ENCODE data around the gene ABCA2. TPM values are rescaled to one million over a fixed set of nuclear protein-coding genes. Genes with fewer than 3 reads are reported as not detected.

Gene ABCA2
- total and polyA plus RNA-seq, 9 of the 15 experiments (the other 6 are each of a cell fraction or from before 2014, with no cell fraction given): 0.69 to 16.3 (median 6.1) TPM; not detected in 2

DNA sequence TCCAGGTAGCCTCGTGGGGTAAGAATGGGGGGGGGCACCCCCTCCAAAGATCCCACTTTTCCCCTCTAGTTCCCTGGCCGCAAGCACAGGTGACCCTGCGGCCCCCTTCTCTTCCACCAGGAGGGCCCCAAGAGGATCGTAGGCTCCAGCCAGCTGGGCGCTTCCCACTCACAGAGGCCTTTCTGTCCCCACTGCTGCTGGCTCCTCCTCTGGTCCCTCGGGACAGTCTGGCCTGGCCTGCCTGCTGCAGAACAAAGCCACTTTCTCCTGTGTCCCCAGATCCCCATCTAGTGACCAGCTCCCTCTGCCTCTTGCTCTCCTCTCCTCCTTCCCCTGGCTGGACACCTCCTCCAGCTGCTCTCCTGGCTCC lies 42.9 kb upstream of the ABCA2 start (continued):
- TF ChIP-seq, protein P1, sequence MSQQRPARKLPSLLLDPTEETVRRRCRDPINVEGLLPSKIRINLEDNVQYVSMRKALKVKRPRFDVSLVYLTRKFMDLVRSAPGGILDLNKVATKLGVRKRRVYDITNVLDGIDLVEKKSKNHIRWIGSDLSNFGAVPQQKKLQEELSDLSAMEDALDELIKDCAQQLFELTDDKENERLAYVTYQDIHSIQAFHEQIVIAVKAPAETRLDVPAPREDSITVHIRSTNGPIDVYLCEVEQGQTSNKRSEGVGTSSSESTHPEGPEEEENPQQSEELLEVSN (IDR thresholded peaks at IDR 0.05; ENCODE audit: borderline replicate concordance in 1 of 2, extremely low read depth in 1 of 2, insufficient read depth in 1 of 2, insufficient read length in 1 of 2, low read depth in 1 of 2, low read length in 1 of 2, poor library complexity in 1 of 2, severe bottlenecking in 1 of 2): no peak
- no peak for TF ChIP-seq NCOA1 (IDR thresholded peaks at IDR 0.05; ENCODE audit: low read depth)
- TF ChIP-seq POU5F1 (IDR thresholded peaks at IDR 0.05; ENCODE audit: borderline replicate concordance, low read depth, low read length, partially characterized antibody): no peak
- TF ChIP-seq, protein P2, sequence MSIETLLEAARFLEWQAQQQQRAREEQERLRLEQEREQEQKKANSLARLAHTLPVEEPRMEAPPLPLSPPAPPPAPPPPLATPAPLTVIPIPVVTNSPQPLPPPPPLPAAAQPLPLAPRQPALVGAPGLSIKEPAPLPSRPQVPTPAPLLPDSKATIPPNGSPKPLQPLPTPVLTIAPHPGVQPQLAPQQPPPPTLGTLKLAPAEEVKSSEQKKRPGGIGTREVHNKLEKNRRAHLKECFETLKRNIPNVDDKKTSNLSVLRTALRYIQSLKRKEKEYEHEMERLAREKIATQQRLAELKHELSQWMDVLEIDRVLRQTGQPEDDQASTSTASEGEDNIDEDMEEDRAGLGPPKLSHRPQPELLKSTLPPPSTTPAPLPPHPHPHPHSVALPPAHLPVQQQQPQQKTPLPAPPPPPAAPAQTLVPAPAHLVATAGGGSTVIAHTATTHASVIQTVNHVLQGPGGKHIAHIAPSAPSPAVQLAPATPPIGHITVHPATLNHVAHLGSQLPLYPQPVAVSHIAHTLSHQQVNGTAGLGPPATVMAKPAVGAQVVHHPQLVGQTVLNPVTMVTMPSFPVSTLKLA (conservative IDR thresholded peaks at IDR 0.05): peak in 1 of 2 experiments; percentile 22; a peak in 1 of 4 replicates
- TF ChIP-seq, protein P3, sequence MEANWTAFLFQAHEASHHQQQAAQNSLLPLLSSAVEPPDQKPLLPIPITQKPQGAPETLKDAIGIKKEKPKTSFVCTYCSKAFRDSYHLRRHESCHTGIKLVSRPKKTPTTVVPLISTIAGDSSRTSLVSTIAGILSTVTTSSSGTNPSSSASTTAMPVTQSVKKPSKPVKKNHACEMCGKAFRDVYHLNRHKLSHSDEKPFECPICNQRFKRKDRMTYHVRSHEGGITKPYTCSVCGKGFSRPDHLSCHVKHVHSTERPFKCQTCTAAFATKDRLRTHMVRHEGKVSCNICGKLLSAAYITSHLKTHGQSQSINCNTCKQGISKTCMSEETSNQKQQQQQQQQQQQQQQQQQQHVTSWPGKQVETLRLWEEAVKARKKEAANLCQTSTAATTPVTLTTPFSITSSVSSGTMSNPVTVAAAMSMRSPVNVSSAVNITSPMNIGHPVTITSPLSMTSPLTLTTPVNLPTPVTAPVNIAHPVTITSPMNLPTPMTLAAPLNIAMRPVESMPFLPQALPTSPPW (CRISPR knock-in tag; IDR thresholded peaks at IDR 0.05): peak; percentile 45
- TF ChIP-seq, protein P4, sequence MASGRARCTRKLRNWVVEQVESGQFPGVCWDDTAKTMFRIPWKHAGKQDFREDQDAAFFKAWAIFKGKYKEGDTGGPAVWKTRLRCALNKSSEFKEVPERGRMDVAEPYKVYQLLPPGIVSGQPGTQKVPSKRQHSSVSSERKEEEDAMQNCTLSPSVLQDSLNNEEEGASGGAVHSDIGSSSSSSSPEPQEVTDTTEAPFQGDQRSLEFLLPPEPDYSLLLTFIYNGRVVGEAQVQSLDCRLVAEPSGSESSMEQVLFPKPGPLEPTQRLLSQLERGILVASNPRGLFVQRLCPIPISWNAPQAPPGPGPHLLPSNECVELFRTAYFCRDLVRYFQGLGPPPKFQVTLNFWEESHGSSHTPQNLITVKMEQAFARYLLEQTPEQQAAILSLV (tag; IDR thresholded peaks at IDR 0.05): no peak
- TF ChIP-seq, protein P5, sequence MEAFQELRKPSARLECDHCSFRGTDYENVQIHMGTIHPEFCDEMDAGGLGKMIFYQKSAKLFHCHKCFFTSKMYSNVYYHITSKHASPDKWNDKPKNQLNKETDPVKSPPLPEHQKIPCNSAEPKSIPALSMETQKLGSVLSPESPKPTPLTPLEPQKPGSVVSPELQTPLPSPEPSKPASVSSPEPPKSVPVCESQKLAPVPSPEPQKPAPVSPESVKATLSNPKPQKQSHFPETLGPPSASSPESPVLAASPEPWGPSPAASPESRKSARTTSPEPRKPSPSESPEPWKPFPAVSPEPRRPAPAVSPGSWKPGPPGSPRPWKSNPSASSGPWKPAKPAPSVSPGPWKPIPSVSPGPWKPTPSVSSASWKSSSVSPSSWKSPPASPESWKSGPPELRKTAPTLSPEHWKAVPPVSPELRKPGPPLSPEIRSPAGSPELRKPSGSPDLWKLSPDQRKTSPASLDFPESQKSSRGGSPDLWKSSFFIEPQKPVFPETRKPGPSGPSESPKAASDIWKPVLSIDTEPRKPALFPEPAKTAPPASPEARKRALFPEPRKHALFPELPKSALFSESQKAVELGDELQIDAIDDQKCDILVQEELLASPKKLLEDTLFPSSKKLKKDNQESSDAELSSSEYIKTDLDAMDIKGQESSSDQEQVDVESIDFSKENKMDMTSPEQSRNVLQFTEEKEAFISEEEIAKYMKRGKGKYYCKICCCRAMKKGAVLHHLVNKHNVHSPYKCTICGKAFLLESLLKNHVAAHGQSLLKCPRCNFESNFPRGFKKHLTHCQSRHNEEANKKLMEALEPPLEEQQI (IDR thresholded peaks at IDR 0.05): no peak
- TF ChIP-seq TFAM (CRISPR knock-in tag; conservative IDR thresholded peaks at IDR 0.05): no peak
- TF ChIP-seq SETDB1 (IDR thresholded peaks at IDR 0.05; ENCODE audit: low read length): no peak
- TF ChIP-seq PHTF2 (CRISPR knock-in tag; IDR thresholded peaks at IDR 0.05): no peak
- TF ChIP-seq, protein P6, sequence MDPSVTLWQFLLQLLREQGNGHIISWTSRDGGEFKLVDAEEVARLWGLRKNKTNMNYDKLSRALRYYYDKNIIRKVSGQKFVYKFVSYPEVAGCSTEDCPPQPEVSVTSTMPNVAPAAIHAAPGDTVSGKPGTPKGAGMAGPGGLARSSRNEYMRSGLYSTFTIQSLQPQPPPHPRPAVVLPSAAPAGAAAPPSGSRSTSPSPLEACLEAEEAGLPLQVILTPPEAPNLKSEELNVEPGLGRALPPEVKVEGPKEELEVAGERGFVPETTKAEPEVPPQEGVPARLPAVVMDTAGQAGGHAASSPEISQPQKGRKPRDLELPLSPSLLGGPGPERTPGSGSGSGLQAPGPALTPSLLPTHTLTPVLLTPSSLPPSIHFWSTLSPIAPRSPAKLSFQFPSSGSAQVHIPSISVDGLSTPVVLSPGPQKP (CRISPR knock-in tag; IDR thresholded peaks at IDR 0.05): no peak
- TF ChIP-seq SLC30A9 (CRISPR knock-in tag; IDR thresholded peaks at IDR 0.05): no peak
- no peak for TF ChIP-seq POLR3A (IDR thresholded peaks at IDR 0.05; ENCODE audit: borderline replicate concordance, extremely low read depth, insufficient read depth, insufficient read length)
- no peak for TF ChIP-seq TCF7 (IDR thresholded peaks at IDR 0.05; ENCODE audit: borderline replicate concordance)
- TF ChIP-seq LARP7 (IDR thresholded peaks at IDR 0.05): no peak
- TF ChIP-seq SMC3 (conservative IDR thresholded peaks at IDR 0.05; ENCODE audit: insufficient read depth, low read depth, low read length): no peak
- TF ChIP-seq ZNF239 (CRISPR knock-in tag; IDR thresholded peaks at IDR 0.05): no peak
- TF ChIP-seq XRCC3 (IDR thresholded peaks at IDR 0.05): no peak
- no peak for TF ChIP-seq ZNF717 (CRISPR knock-in tag; IDR thresholded peaks at IDR 0.05)
- TF ChIP-seq ZNF644 (tag; IDR thresholded peaks at IDR 0.05; ENCODE audit: low read depth): no peak
- no peak for TF ChIP-seq CEBPB (tag; IDR thresholded peaks at IDR 0.05)
